Adrenal gland (tissue), 5 donors: ENCODE measurements around the gene CLEC3B.

ENCODE experiments used
- POLR2A ChIP-seq, 2 donors: fragments of 450-650 bp; IDR thresholded peaks; one replicate each; pipeline ENCODE4 v1.6.1; 2017; ENCODE audit warnings: antibody characterized with exemption in 2 of 2, mild to moderate bottlenecking in 2 of 2, moderate library complexity in 1 of 2
- TF ChIP-seq, protein P1 (sequence below), 6 experiments: fragments of 450-650 bp in 4 of 6; fragments of 200-600 bp in 2 of 6; sonication (generic) in 1 of 6; IDR thresholded peaks; 1 replicate in 5 of 6; 2 replicates in 1 of 6; pipeline versions ENCODE4 v1.5.1 to v1.8.0; 2016 to 2021; ENCODE audit warnings: antibody characterized with exemption in 6 of 6, mild to moderate bottlenecking in 2 of 6, moderate library complexity in 1 of 6
- donor health status: DM: no; HTN: no; CAD: no.

DNA sequence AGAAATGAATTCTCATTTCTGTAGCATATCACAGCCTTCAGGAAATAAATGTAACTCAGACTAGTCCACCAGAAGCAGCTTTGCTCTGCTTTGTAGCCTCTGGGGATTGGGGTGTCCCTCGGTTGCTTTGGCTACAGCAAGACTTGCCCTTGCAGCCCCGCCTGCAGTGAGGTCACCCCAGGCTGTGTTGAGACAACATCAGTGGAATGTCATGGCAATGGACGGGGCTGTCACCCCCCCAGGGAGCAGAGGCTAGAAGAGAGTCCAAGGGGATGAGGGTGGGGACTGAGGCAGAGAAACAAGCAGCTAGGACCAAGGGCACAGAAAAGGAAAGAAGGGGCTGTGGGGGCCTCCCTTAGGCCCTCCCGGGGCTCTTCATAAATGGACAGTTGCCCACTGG is 854 bp downstream of the CLEC3B start:
- TF ChIP-seq POLR2A (IDR thresholded peaks at IDR 0.05): no peak
- TF ChIP-seq, protein P1, sequence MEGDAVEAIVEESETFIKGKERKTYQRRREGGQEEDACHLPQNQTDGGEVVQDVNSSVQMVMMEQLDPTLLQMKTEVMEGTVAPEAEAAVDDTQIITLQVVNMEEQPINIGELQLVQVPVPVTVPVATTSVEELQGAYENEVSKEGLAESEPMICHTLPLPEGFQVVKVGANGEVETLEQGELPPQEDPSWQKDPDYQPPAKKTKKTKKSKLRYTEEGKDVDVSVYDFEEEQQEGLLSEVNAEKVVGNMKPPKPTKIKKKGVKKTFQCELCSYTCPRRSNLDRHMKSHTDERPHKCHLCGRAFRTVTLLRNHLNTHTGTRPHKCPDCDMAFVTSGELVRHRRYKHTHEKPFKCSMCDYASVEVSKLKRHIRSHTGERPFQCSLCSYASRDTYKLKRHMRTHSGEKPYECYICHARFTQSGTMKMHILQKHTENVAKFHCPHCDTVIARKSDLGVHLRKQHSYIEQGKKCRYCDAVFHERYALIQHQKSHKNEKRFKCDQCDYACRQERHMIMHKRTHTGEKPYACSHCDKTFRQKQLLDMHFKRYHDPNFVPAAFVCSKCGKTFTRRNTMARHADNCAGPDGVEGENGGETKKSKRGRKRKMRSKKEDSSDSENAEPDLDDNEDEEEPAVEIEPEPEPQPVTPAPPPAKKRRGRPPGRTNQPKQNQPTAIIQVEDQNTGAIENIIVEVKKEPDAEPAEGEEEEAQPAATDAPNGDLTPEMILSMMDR (IDR thresholded peaks at IDR 0.05): no peak
